Gastroesophageal sphincter (tissue), 4 donors: ENCODE measurements around the gene IRF3. TPM values are rescaled to one million over a fixed set of nuclear protein-coding genes. Genes with fewer than 3 reads are reported as not detected.

Experiments
- ATAC-seq: fragments of 150-250 bp; one replicate; pipeline ENCODE4 v1.9.1; 2016; ENCODE audit warnings: mild to moderate bottlenecking, moderate library complexity
- H3K27ac ChIP-seq, 4 donors: fragments of 200-600 bp; sonication (generic) in 3 of 4; 1 replicate in 3 of 4; 2 replicates in 1 of 4; pipeline ENCODE4 v1.5.1; 2016 to 2019
- H3K27me3 ChIP-seq: fragments of 200-600 bp; sonication (generic); one replicate; pipeline ENCODE4 v1.5.1; 2019
- H3K36me3 ChIP-seq, 2 donors: fragments of 200-600 bp; sonication (generic); one replicate each; pipeline ENCODE4 v1.5.1; 2019; ENCODE audit warnings: control low read depth in 1 of 2
- H3K4me1 ChIP-seq, 3 donors: fragments of 200-600 bp; sonication (generic); 1 replicate in 2 of 3; 2 replicates in 1 of 3; pipeline ENCODE4 v1.5.1; 2016 to 2019; ENCODE audit warnings: control low read depth in 2 of 3
- H3K4me3 ChIP-seq, 2 donors: fragments of 200-600 bp; sonication (generic); one replicate each; pipeline ENCODE4 v1.5.1; 2019; ENCODE audit warnings: mild to moderate bottlenecking in 1 of 2, moderate library complexity in 1 of 2
- H3K9me3 ChIP-seq, 3 donors: fragments of 200-600 bp; sonication (generic); one replicate each; pipeline ENCODE4 v1.5.1; 2017 to 2019; ENCODE audit warnings: control low read depth in 2 of 3
- CTCF ChIP-seq, 4 experiments: fragments of 200-600 bp in 2 of 4; fragments of 450-650 bp in 2 of 4; sonication (generic) in 1 of 4; IDR thresholded peaks; one replicate each; pipeline ENCODE4 v1.5.1; 2017 to 2019; ENCODE audit warnings: antibody characterized with exemption in 4 of 4, mild to moderate bottlenecking in 2 of 4, moderate library complexity in 2 of 4
- EP300 ChIP-seq: sonication (generic); formaldehyde crosslinking; IDR thresholded peaks from one replicate; pipeline ENCODE4 v1.6.1; 2017; ENCODE audit warnings: antibody characterized with exemption, mild to moderate bottlenecking
- POLR2A ChIP-seq, 2 donors: fragments of 450-650 bp; IDR thresholded peaks; one replicate each; pipeline ENCODE4 v1.6.1; 2017; ENCODE audit warnings: antibody characterized with exemption in 2 of 2, mild to moderate bottlenecking in 2 of 2, moderate library complexity in 1 of 2
- POLR2AphosphoS5 ChIP-seq: sonication (generic); formaldehyde crosslinking; IDR thresholded peaks from one replicate; pipeline ENCODE4 v1.6.1; 2017; ENCODE audit warnings: antibody characterized with exemption
- WGBS, 2 donors: methylation state at CpG; one replicate each; pipeline ENCODE4 v1.1.5; 2018; ENCODE audit warnings: low coverage in 1 of 2; 5-methylcytosine and 5-hydroxymethylcytosine counted together
- total RNA-seq, 4 donors: library from RNA; depleted of rRNA; stranded (reverse); fragments of >200 nt; gene quantifications; one replicate each; pipeline ENCODE4 v1.1.0, GENCODE V29; 2016

The IRF3 gene
- total RNA-seq, 4 donors from 2014 or later, result 29.2 to 68.6 (median 39.9) TPM

DNA sequence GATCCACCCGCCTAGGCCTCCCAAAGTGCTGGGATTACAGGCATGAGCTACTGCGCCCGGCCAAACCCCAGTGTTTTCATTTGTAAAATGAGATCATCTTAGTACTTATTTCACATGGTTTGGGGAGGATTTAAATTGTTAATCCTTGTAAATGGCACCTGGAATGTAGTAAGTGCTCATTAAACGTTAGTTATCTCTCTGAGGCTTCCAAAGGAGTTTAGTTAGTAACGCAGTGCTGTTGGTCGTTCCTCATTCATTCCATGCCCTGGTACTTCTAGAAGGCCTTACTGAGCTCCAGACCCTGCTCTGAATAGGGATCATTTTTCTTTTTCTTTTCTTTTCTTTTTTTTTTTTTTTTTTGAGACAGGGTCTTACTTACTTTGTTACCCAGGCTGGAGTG, 30.5 kb upstream of the IRF3 start:
- Histone ChIP-seq H3K4me1 (peaks cover 0 to 10% (median 7%) of the 10 kb centered on the region in 3 donors), H3K27ac (no peak overlapping the region), H3K27me3 (peaks cover 13% of the 10 kb centered on the region), H3K36me3 (no peaks in the 10 kb centered on the region), H3K9me3 (no peaks in the 10 kb centered on the region), H3K4me3 (no peak overlapping the region)
- ATAC-seq, result no peak
- WGBS, 2 donors, result 71 to 96% methylated on average over 4 to 6 of the region's 6 CpGs
- no peak for TF ChIP-seq POLR2AphosphoS5
- no peak for TF ChIP-seq EP300
- no peak for TF ChIP-seq POLR2A (IDR thresholded peaks at IDR 0.05)
- TF ChIP-seq CTCF (IDR thresholded peaks at IDR 0.05), result no peak

DNA sequence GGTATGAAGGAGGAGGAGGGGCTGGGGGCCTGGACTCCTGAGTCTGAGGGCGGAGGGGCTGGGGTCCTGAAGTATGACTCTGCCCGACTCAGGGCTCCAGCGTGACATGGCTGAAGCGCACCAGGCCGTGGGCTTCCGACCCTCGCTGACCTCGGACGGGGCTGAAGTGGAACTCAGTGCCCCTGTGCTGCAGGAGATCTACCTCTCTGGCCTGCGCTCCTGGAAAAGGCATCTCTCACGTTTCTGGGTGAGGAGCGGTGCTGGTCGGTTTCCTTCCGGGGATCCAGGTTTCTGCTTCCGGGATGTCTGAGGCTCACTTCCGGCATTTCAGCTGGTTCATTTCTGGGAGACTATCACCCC, 26.5 kb upstream of the IRF3 start:
- Histone ChIP-seq H3K36me3 (peaks cover 0 to 16% of the 10 kb centered on the region in 2 donors), H3K27ac (no peak overlapping the region), H3K4me3 (peak overlapping the region in 1 of 2 donors; percentile 52), H3K27me3 (peaks cover 37% of the 10 kb centered on the region), H3K4me1 (peaks cover 0 to 37% (median 24%) of the 10 kb centered on the region in 3 donors), H3K9me3 (no peaks in the 10 kb centered on the region)
- WGBS, 2 donors, result 50% methylated on average over 10 of the region's 16 CpGs; no CpG with 5 or more reads in 1 of the 2 donors
- no peak for TF ChIP-seq POLR2AphosphoS5
- no peak for TF ChIP-seq CTCF (IDR thresholded peaks at IDR 0.05)
- TF ChIP-seq POLR2A (IDR thresholded peaks at IDR 0.05), result no peak
- TF ChIP-seq EP300, result no peak
- no peak for ATAC-seq

DNA sequence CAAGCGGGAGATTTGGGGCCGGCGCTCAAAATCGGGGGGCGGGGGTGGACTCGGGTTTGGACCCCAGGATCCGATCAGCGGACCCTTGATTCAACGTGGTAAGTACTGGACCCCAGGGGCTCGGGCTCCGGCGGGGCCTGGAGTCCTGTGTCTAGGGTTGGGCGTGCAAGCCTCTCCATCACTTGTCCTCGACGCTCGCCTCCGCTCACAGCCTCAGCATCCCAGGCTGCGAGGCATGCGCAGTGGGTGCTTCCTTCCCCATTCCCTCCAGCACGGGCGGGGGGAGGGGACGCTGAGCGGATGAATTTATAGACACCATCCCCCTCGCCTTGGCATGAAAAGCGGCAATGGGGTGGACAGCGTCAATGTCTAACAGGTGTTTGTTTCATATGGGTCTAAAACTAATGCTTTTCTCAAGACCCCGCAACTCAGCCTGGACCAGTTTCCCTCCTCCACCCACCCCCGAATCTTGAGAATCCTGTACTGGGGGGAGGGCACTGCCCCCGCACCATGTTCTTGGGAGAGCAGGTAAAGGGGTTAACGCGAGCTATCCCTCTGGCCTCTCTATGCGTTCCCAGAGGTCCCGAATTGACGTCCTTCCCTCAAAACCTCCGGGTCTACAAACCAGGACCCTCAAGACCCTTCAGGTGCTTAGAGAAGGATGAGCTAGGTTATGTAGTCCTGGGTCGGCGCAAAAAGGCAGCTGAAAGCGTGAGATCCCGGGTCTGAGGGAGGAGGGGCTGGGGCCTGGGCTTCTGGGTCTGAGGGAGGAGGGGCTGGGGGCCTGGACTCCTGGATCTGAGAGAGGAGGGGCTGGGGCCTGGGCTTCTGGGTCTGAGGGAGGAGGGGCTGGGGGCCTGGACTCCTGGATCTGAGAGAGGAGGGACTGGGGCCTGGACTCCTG, 25.8 kb upstream of the IRF3 start:
- WGBS, 2 donors, result 5% methylated on average over 5 to 8 of the region's 39 CpGs
- peak overlapping the region in 3 of 4 donors; percentile 46 to 72 (median 71) for H3K27ac ChIP-seq
- peaks cover 0 to 37% (median 24%) of the 10 kb centered on the region in 3 donors for H3K4me1 ChIP-seq
- peak overlapping the region; percentile 25 to 52 for H3K4me3 ChIP-seq
- TF ChIP-seq EP300 (no peak), POLR2A (IDR thresholded peaks at IDR 0.05) (no peak), POLR2AphosphoS5 (no peak), CTCF (IDR thresholded peaks at IDR 0.05) (no peak)
- ATAC-seq, result peak; percentile 48
- H3K27me3 ChIP-seq, result peaks cover 37% of the 10 kb centered on the region
- H3K9me3 ChIP-seq, result no peaks in the 10 kb centered on the region
- peaks cover 0 to 22% of the 10 kb centered on the region in 2 donors for H3K36me3 ChIP-seq

DNA sequence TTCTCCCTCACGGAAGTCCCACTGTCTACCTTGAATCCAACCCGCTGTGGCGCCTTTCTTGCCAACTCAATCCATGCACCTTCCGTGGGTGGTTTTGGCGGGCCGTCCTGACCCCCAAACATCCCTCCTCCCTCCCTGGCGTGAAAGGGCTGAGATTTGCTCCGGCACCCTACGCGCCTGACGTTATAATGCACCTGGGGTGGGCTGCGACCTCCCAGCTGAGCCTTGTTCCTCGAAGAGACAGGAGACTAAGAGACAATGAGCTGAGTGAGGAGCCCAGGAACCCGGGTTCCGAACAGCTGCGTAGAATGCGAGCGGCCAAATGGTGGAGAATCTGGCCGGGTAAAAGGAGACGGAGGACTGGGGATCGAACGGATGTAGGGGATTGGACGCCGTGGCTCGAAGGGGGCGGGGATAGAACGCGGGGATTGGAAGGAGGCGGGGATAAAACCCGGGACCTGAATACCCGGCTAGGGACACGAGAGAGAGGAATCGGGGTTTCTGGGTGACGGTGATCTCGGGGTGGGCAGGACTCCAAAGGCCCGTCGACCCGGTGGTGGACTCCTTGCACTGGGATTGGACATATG, 25.1 kb upstream of the IRF3 start, which contains the start of gene CPT1C:
TSS of gene CPT1C (plus strand) at position 461 of the 587 bp plus-strand sequence. CDS start 1,137 bp downstream, outside the sequence.
- peaks cover 37% of the 10 kb centered on the region for H3K27me3 ChIP-seq
- H3K36me3 ChIP-seq, result peaks cover 0 to 30% of the 10 kb centered on the region in 2 donors
- ATAC-seq, result peak; percentile 88
- H3K27ac ChIP-seq, result peak within 1 kb of the TSS in 3 of 4 donors; percentile 46 to 72 (median 71)
- H3K9me3 ChIP-seq, result no peaks in the 10 kb centered on the region
- TF ChIP-seq POLR2A (IDR thresholded peaks at IDR 0.05) (peak in 1 of 2 donors; percentile 21), POLR2AphosphoS5 (no peak)
- WGBS, 2 donors, result 1 to 2% methylated on average over 16 to 28 of the region's 38 CpGs
- H3K4me3 ChIP-seq, result peak within 1 kb of the TSS; percentile 25 to 52
- peaks cover 0 to 37% (median 24%) of the 10 kb centered on the region in 3 donors for H3K4me1 ChIP-seq

DNA sequence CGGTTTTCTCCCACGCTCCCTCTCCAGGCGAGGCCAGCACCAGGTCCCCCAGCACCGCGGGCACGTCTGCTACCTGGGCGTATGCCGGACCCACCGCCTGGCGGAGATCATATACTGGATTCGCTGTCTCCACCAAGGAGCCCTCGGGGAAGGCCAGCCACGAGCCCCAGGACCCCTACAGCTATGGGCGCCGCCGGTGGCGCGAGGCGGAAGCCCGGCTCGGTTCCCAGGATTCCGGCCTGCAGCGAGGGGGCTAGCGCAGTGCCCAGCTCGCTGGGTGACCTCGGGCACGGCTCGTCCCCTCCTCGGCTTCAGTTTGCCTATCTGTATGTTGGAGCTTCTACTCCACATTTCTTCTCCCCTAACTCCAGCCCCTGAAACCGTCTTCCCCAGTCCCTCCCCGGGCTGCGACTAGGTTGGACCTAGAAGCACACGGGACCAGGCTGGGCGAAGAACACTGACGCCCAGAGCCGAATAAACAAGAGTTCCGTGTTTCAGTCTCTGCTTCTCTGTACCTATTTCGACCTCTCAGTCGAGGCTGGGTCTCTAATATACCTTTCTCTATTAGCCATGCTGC, 24.5 kb upstream of the IRF3 start:
- WGBS, 2 donors, result 10% methylated on average over 15 of the region's 39 CpGs; no CpG with 5 or more reads in 1 of the 2 donors

More for the DNA sequence above, 24.5 kb upstream of the IRF3 start:
- no peaks in the 10 kb centered on the region for H3K9me3 ChIP-seq
- ATAC-seq, result peak; percentile 13
- TF ChIP-seq EP300 (no peak), CTCF (IDR thresholded peaks at IDR 0.05) (peak in 1 of 4 experiments; percentile 13)
- H3K36me3 ChIP-seq, result peaks cover 0 to 36% of the 10 kb centered on the region in 2 donors
- H3K4me1 ChIP-seq, result peaks cover 0 to 37% (median 24%) of the 10 kb centered on the region in 3 donors
- peaks cover 37% of the 10 kb centered on the region for H3K27me3 ChIP-seq
- H3K4me3 ChIP-seq, result peak overlapping the region; percentile 25 to 52
- peak overlapping the region in 3 of 4 donors; percentile 46 to 72 (median 71) for H3K27ac ChIP-seq
